Fibroblast of skin of left biceps (primary cell): ENCODE data around the gene LRRC2.
"Not testable (repeated sequence)": the region's sequence is repeated elsewhere in the genome, so short reads cannot be mapped to it uniquely, and the experiment has no call there.

Source experiments
- DNase-seq, 2 experiments: peaks; one replicate each; pipeline ENCODE4 v3.0.0-alpha.2; 2013; ENCODE audit warnings: low read depth in 2 of 2

Gene LRRC2

GRCh38 chr3:46497556-46498265, 68.4 kb downstream of the LRRC2 start, which contains the start of gene RTP3:
Gene RTP3 (plus strand): TSS chr3:46497976. CDS start chr3:46498063, 87 bp downstream.
- no peak for DNase-seq

GRCh38 chr3:46496746-46497555, 69.2 kb downstream of the LRRC2 start:
- no peak for DNase-seq

GRCh38 chr3:46495901-46496456, 70.1 kb downstream of the LRRC2 start:
- no peak for DNase-seq

GRCh38 chr3:46494491-46494890, 71.6 kb downstream of the LRRC2 start:
- not testable (repeated sequence) for DNase-seq

GRCh38 chr3:46492890-46493547, 73.1 kb downstream of the LRRC2 start:
- DNase-seq, result no peak

GRCh38 chr3:46491089-46492070, 74.7 kb downstream of the LRRC2 start:
- no peak for DNase-seq

- no peak for DNase-seq
Measured at GRCh38 chr3:46490338-46491084, 75.6 kb downstream of the LRRC2 start.

GRCh38 chr3:46489875-46490274, 76.2 kb downstream of the LRRC2 start:
- DNase-seq, result no peak

- no peak for DNase-seq
Measured at GRCh38 chr3:46489381-46489780, 76.7 kb downstream of the LRRC2 start.

- DNase-seq, result peak; percentile 53 to 55
Measured at GRCh38 chr3:46488735-46489361, 77.3 kb downstream of the LRRC2 start.

GRCh38 chr3:46485779-46486175, 80.3 kb downstream of the LRRC2 start:
- DNase-seq, result no peak

- DNase-seq, result no peak
Measured at GRCh38 chr3:46484911-46485778, 81.0 kb downstream of the LRRC2 start.

- DNase-seq, result no peak
Measured at GRCh38 chr3:46484388-46484787, 81.7 kb downstream of the LRRC2 start.

- DNase-seq, result no peak
Measured at GRCh38 chr3:46483825-46484224, 82.3 kb downstream of the LRRC2 start.

- DNase-seq, result peak; percentile 85 to 87
Measured at GRCh38 chr3:46482632-46483350, 83.3 kb downstream of the LRRC2 start.

GRCh38 chr3:46481636-46482035, 84.5 kb downstream of the LRRC2 start:
- no peak for DNase-seq

GRCh38 chr3:46480491-46481195, 85.5 kb downstream of the LRRC2 start:
- DNase-seq, result no peak
